ENCODE data around the gene AGPAT2. TPM values are rescaled to one million over a fixed set of nuclear protein-coding genes. Genes with fewer than 3 reads are reported as not detected.
A peak's percentile ranks its signal among the peaks of the same experiment; 100 is the strongest.

The AGPAT2 gene
- total RNA-seq, 2 donors from 2014 or later: 71.9 to 81.9 TPM

DNA sequence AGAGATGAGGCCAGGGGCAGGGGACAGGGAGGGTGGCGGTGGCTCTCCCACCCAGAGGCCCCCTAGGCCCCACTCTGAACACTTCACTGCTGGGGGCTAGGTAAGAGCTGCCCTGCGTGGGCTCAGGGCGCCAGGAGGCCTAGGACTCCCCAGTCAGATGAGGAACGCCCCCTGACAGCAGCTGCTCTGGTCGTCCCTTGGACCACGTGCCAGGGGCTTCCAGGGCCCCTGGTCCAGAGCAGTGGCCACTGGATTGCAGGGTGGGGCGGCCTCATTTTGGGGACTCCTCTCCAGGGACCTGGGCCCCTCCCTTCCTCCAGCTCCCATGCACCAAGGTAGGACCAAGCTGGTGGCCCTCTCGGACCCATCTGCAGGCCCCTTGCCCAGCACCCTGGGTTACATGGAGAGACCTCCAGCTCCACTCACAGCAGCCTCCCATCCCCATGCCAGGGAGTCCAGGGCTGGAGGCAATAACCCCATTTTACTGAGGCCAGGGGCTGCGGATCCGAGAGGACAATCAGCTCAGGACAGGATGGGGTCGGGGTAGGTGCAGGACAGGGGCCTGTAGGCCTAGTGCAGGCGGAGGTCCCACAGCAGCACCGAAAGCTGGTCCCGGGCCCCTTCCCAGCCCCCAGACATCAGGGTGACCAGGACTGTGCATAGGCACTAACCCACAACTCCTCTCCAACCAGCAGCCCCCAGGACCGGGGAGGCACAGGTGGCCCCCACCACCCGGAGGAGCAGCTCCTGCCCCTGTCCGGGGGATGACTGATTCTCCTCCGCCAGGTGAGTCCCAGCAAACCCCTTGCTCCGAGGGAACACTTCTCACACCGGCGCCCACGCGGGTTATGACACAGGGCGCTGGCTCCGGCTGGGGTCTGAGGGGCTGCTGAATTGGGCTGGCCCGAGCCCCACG, 23.0 kb downstream of the AGPAT2 start:
- Histone ChIP-seq H3K4me1 (peaks cover 0 to 20% of the 10 kb centered on the region in 2 donors), H3K27ac (peak overlapping the region; percentile 72 to 77), H3K36me3 (peaks cover 43% of the 10 kb centered on the region), H3K27me3 (no peaks in the 10 kb centered on the region), H3K4me3 (peak overlapping the region; percentile 56 to 66), H3K9me3 (no peaks in the 10 kb centered on the region)
- DNase-seq (ENCODE audit: low spot score): no peak
- TF ChIP-seq, protein P1, sequence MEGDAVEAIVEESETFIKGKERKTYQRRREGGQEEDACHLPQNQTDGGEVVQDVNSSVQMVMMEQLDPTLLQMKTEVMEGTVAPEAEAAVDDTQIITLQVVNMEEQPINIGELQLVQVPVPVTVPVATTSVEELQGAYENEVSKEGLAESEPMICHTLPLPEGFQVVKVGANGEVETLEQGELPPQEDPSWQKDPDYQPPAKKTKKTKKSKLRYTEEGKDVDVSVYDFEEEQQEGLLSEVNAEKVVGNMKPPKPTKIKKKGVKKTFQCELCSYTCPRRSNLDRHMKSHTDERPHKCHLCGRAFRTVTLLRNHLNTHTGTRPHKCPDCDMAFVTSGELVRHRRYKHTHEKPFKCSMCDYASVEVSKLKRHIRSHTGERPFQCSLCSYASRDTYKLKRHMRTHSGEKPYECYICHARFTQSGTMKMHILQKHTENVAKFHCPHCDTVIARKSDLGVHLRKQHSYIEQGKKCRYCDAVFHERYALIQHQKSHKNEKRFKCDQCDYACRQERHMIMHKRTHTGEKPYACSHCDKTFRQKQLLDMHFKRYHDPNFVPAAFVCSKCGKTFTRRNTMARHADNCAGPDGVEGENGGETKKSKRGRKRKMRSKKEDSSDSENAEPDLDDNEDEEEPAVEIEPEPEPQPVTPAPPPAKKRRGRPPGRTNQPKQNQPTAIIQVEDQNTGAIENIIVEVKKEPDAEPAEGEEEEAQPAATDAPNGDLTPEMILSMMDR (IDR thresholded peaks at IDR 0.05): no peak

DNA sequence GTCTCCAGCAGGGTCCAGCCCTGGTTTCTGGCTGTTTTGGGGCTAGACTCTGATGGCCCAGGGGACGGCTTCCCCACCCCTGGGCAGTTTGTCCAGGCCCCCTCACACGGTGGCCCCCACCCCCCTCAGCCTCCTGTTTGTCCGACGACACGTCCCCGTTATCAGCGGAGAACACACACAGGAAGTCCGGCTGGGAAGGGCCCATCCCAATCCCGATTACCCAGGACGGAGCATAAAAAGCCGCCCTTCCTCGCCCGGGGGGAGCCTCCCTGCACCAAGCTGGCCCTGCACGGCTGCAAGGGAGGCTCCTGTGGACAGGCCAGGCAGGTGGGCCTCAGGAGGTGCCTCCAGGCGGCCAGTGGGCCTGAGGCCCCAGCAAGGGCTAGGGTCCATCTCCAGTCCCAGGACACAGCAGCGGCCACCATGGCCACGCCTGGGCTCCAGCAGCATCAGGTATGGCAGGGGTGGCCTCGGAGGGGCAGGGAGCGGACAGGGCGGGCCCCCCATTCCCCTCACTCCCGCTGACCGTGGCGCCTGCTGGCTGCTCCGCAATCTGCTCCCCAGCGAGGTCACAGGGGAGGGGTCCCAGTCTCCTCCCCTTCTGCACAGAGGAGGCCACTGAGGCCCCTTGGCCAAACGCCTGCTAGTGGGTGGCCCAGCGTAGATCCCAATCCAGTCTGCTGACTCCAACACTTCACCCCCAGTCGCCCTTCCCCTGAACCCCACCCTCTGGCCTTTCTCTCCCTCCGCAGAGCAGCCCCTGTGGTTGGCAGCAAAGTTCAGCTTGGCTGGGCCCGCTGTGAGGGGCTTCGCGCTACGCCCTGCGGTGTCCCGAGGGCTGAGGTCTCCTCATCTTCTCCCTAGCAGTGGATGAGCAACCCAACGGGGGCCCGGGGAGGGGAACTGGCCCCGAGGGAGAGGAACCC, 24.3 kb downstream of the AGPAT2 start, which contains the start of gene EGFL7:
TSS of gene EGFL7 (plus strand) at position 261 of the 926 bp plus-strand sequence. CDS start 5,367 bp downstream, outside the sequence.
- peak within 1 kb of the TSS; percentile 78 for H3K27ac ChIP-seq
- DNase-seq (ENCODE audit: low spot score): peak; percentile 75
- no peaks in the 10 kb centered on the region for H3K27me3 ChIP-seq
- H3K9me3 ChIP-seq: no peaks in the 10 kb centered on the region
- TF ChIP-seq, protein P1 (IDR thresholded peaks at IDR 0.05): no peak
- H3K4me3 ChIP-seq: peak within 1 kb of the TSS; percentile 56 to 66
- peaks cover 31% of the 10 kb centered on the region for H3K36me3 ChIP-seq
- peaks cover 0 to 15% of the 10 kb centered on the region in 2 donors for H3K4me1 ChIP-seq

DNA sequence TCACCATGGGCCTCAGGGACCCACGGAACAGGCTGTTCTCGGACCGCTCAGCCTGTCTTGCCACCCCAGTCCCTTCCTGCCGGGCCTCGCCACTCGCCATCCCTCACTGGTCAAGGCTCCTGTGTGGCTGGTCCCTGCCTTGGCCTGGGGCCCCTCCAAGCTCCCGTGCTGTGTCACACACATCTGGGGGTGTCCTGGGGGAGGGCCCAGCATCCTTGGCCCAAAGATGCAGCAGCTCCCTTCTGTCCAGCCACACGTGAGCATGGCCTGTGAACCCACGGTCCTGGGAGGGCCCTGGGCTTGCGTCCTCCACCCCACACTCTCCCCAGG, 25.0 kb downstream of the AGPAT2 start:
- Histone ChIP-seq H3K27me3 (no peaks in the 10 kb centered on the region), H3K4me3 (peak overlapping the region; percentile 21 to 66), H3K9me3 (no peaks in the 10 kb centered on the region), H3K27ac (peak overlapping the region; percentile 78), H3K4me1 (peaks cover 0 to 19% of the 10 kb centered on the region in 2 donors), H3K36me3 (peaks cover 25% of the 10 kb centered on the region)
- TF ChIP-seq, protein P1 (IDR thresholded peaks at IDR 0.05): no peak
- DNase-seq (ENCODE audit: low spot score): no peak

DNA sequence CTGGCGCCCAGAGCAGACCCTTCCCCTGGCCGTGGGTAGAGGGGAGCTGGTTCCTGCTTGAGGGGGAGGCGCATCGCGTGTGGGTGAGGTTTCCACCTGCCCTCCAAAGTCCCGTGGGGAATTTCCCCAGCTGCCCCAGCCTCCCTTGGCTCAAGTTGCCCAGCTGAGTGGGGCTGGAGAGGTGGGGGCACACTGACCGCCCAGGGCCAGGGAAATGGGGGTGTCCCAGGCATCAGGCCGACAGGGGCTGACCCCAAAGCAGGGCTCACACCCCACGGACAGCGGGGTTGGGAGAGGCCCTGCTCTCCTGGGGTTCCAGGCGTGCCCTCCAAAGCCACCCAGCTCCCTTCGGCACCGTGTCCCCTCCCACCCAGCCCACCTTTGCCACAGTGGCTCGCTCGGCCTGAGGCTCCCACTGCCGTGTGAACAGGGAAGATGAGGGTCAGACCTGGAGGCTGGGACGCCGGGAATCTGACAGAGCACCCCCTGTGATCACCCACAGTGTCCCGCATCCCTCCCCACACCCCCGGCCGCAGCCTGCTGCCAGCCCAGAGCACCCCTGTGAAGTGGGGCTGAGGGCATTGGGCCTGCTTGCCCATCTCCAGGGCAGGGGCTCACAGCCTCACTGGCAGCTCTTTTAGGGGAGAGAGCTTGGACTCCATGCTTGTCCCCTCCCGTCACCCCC, 25.5 kb downstream of the AGPAT2 start:
- Histone ChIP-seq H3K36me3 (peaks cover 20% of the 10 kb centered on the region), H3K27me3 (no peaks in the 10 kb centered on the region), H3K4me1 (peaks cover 0 to 23% of the 10 kb centered on the region in 2 donors), H3K4me3 (peak overlapping the region; percentile 21 to 66), H3K27ac (peak overlapping the region; percentile 78), H3K9me3 (no peaks in the 10 kb centered on the region)
- no peak for DNase-seq (ENCODE audit: low spot score)
- TF ChIP-seq, protein P1 (IDR thresholded peaks at IDR 0.05): no peak

DNA sequence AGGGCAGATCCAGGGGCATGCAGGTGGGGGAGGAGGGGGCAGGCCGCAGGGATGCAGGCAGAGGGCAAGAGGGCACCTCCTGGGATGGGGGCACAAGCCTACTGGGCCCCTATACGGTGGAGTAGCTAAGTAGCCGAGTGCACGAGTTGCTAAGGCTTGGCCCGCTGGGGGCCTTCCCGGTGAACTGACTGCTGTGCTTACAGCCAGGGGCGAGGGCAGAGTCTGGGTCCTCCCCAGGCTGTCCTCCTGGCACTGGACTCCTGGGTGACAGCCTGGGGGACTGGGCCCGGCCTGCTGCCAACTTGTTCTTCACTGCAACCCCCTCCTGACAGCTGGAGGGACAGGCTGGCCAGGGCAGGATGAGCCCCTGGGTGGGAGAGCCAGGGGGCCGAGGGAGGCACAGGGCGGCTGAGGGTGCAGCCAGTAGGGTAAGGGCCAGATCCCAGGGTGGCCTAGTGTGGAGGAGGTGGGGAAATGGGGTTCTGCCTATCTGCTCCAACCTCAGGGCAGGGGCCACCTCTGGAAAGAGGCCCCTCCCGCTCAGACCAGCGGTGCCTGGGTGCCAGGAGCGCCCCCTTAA, 26.2 kb downstream of the AGPAT2 start:
- TF ChIP-seq, protein P1 (IDR thresholded peaks at IDR 0.05): no peak
- Histone ChIP-seq H3K4me1 (peaks cover 0 to 22% of the 10 kb centered on the region in 2 donors), H3K36me3 (peaks cover 20% of the 10 kb centered on the region), H3K4me3 (peak overlapping the region in 1 of 2 donors; percentile 66), H3K27ac (peak overlapping the region; percentile 78), H3K9me3 (no peaks in the 10 kb centered on the region), H3K27me3 (no peaks in the 10 kb centered on the region)
- DNase-seq (ENCODE audit: low spot score): no peak

Measured in right atrium auricular region (tissue), 2 donors.